WTC11 (cell line): ENCODE measurements around the gene COPB1. TPM values are rescaled to one million over a fixed set of nuclear protein-coding genes. Genes with fewer than 3 reads are reported as not detected.
A peak's percentile ranks its signal among the peaks of the same experiment; 100 is the strongest.

Source experiments
- AR ChIP-seq: fragments of 250-450 bp; sonication (Bioruptor Pico); IDR thresholded peaks from 2 replicates; pipeline ENCODE4 v1.9.0; 2021; ENCODE audit warnings: mild to moderate bottlenecking
- CBFB ChIP-seq: sonication (generic); formaldehyde crosslinking; IDR thresholded peaks from 2 replicates; pipeline ENCODE4 v1.8.1; 2022; ENCODE audit warnings: mild to moderate bottlenecking, low read depth, missing genetic modification reagents
- FOXP1 ChIP-seq: sonication (generic); formaldehyde crosslinking; IDR thresholded peaks from 2 replicates; pipeline ENCODE4 v1.8.0; 2022; ENCODE audit warnings: missing genetic modification reagents, mild to moderate bottlenecking, moderate library complexity, borderline replicate concordance
- JAZF1 ChIP-seq: fragments of 250-450 bp; sonication (Bioruptor Pico); IDR thresholded peaks from 2 replicates; pipeline ENCODE4 v1.9.0; 2021; ENCODE audit warnings: moderate library complexity, mild to moderate bottlenecking, inconsistent platforms
- NFATC4 ChIP-seq: fragments of 250-450 bp; sonication (Bioruptor Pico); IDR thresholded peaks from 2 replicates; pipeline ENCODE4 v1.9.0; 2021; ENCODE audit warnings: mild to moderate bottlenecking
- PREB ChIP-seq: sonication (generic); formaldehyde crosslinking; IDR thresholded peaks from 2 replicates; pipeline ENCODE4 v1.8.1; 2022; ENCODE audit warnings: mild to moderate bottlenecking, missing genetic modification reagents, moderate library complexity, borderline replicate concordance
- RELA ChIP-seq: sonication (generic); formaldehyde crosslinking; IDR thresholded peaks from 2 replicates; pipeline ENCODE4 v1.8.1; 2022; ENCODE audit warnings: missing genetic modification reagents, mild to moderate bottlenecking, borderline replicate concordance
- SMAD4 ChIP-seq: sonication (generic); formaldehyde crosslinking; IDR thresholded peaks from 2 replicates; pipeline ENCODE4 v1.8.0; 2022; ENCODE audit warnings: mild to moderate bottlenecking, missing genetic modification reagents
- TEAD1 ChIP-seq: sonication (generic); formaldehyde crosslinking; IDR thresholded peaks from 2 replicates; pipeline ENCODE4 v1.8.0; 2022; ENCODE audit warnings: mild to moderate bottlenecking, missing genetic modification reagents
- ZNF219 ChIP-seq: sonication (generic); formaldehyde crosslinking; IDR thresholded peaks from 2 replicates; pipeline ENCODE4 v1.8.0; 2023; ENCODE audit warnings: missing genetic modification reagents, mild to moderate bottlenecking, borderline replicate concordance
- ZNF281 ChIP-seq: sonication (generic); formaldehyde crosslinking; IDR thresholded peaks from 2 replicates; pipeline ENCODE4 v1.8.0; 2023; ENCODE audit warnings: mild to moderate bottlenecking, missing genetic modification reagents
- ZNF512 ChIP-seq: sonication (generic); formaldehyde crosslinking; IDR thresholded peaks from 2 replicates; pipeline ENCODE4 v1.8.1; 2022; ENCODE audit warnings: missing genetic modification reagents, borderline replicate concordance
- total RNA-seq: library from RNA; stranded (reverse); gene quantifications from 3 replicates; pipeline ENCODE4 v1.2.3, GENCODE V29; 2021
- TF ChIP-seq, protein P1 (sequence below): sonication (generic); formaldehyde crosslinking; IDR thresholded peaks from 2 replicates; pipeline ENCODE4 v1.8.1; 2023; ENCODE audit warnings: mild to moderate bottlenecking, missing genetic modification reagents, borderline replicate concordance
- TF ChIP-seq, protein P2 (sequence below): fragments of 250-450 bp; sonication (Bioruptor Pico); conservative IDR thresholded peaks from 2 replicates; pipeline ENCODE4 v1.9.0; 2021; ENCODE audit warnings: mild to moderate bottlenecking
- TF ChIP-seq, protein P3 (sequence below): sonication (generic); formaldehyde crosslinking; IDR thresholded peaks from 2 replicates; pipeline ENCODE4 v1.8.0; 2022; ENCODE audit warnings: missing genetic modification reagents
- TF ChIP-seq, protein P4 (sequence below): sonication (generic); formaldehyde crosslinking; IDR thresholded peaks from 2 replicates; pipeline ENCODE4 v1.8.1; 2022; ENCODE audit warnings: low read depth, missing genetic modification reagents, borderline replicate concordance

COPB1 gene
- total RNA-seq, 1 experiment from 2014 or later = 76.3 TPM

DNA sequence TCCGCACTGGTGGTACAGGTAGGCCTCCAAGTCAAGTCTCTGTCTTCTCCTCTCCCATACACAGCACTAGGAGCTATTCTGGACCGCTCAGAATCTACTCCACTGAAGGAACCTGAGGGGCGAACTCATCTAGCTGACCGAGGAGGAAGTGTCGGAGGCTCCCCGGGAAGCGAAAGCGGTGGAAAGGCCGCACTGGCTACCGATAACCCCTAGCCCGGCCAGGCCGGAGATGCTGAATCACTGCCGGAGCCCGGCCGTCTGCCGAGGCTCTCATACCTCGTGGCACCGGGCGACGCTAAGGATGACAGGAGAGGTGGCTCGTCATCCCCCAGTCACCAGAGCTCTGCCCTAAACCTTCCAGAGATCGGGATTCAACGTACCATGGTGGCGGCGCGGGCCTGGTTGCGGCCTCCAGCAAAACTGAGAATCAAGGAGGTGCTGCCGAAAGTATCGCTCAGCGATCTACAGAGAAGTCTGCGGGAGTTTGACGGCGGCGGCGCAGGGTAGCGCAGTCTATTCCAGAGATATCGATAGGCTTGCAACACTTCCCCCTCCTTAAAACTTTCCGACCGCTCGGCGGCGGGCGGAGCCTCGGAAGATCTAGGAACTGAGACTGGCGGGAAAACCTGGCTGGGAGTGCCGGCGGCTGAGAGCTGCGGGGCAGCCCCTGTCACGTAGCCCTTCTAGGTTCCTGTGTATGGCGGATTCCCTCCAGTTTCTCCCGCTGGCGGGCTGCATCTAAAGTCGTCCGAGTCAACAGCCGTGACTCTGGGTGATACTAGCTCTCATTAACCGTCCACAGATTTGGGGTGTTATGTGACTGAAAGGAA lies 20.5 kb upstream of the COPB1 start, which contains the start of gene PSMA1 (continued):
- TF ChIP-seq, protein P1, sequence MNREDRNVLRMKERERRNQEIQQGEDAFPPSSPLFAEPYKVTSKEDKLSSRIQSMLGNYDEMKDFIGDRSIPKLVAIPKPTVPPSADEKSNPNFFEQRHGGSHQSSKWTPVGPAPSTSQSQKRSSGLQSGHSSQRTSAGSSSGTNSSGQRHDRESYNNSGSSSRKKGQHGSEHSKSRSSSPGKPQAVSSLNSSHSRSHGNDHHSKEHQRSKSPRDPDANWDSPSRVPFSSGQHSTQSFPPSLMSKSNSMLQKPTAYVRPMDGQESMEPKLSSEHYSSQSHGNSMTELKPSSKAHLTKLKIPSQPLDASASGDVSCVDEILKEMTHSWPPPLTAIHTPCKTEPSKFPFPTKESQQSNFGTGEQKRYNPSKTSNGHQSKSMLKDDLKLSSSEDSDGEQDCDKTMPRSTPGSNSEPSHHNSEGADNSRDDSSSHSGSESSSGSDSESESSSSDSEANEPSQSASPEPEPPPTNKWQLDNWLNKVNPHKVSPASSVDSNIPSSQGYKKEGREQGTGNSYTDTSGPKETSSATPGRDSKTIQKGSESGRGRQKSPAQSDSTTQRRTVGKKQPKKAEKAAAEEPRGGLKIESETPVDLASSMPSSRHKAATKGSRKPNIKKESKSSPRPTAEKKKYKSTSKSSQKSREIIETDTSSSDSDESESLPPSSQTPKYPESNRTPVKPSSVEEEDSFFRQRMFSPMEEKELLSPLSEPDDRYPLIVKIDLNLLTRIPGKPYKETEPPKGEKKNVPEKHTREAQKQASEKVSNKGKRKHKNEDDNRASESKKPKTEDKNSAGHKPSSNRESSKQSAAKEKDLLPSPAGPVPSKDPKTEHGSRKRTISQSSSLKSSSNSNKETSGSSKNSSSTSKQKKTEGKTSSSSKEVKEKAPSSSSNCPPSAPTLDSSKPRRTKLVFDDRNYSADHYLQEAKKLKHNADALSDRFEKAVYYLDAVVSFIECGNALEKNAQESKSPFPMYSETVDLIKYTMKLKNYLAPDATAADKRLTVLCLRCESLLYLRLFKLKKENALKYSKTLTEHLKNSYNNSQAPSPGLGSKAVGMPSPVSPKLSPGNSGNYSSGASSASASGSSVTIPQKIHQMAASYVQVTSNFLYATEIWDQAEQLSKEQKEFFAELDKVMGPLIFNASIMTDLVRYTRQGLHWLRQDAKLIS (CRISPR knock-in tag) = peak; percentile 86; the same call in 1 of the 2 replicates
- no peak for TF ChIP-seq ZNF281 (CRISPR knock-in tag)
- TF ChIP-seq TEAD1 (CRISPR knock-in tag) = 0 out of 2 replicates have a peak, but pooled peaks have one; percentile 62
- no peak for TF ChIP-seq SMAD4 (CRISPR knock-in tag)
- peak; percentile 88 for TF ChIP-seq FOXP1 (CRISPR knock-in tag)
- TF ChIP-seq, protein P2, sequence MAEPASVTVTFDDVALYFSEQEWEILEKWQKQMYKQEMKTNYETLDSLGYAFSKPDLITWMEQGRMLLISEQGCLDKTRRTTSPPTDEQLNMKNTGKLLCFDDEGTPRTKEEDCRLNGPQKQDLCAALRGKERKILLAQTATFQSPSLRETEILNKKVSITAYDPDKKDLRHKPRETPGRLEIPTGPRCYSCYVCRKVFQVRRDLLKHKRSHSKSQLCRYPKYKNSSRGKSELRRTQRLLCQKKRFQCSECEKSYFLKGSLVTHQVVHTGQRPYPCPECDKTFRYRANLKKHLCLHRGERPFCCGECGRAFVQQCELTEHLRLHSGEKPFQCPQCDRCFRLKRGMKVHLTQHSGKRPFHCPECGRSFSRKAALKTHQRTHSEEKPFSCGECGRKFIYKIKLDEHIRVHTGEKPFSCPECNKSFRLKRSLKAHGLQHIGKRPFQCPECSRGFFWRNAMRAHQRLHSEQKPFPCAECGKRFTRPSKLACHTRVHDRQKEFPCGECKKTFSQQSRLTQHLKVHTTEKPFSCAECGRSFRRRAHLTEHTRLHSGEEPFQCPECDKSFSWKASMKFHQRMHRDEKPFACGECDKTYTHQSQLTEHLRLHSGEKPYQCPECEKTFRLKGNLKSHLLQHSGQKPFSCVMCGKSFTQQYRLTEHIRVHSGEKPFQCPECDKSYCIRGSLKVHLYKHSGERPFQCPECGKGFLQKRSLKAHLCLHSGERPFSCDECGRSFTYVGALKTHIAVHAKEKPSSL (CRISPR knock-in tag) = no peak
- TF ChIP-seq CBFB = no peak
- TF ChIP-seq ZNF219 (CRISPR knock-in tag) = no peak
- TF ChIP-seq, protein P3, sequence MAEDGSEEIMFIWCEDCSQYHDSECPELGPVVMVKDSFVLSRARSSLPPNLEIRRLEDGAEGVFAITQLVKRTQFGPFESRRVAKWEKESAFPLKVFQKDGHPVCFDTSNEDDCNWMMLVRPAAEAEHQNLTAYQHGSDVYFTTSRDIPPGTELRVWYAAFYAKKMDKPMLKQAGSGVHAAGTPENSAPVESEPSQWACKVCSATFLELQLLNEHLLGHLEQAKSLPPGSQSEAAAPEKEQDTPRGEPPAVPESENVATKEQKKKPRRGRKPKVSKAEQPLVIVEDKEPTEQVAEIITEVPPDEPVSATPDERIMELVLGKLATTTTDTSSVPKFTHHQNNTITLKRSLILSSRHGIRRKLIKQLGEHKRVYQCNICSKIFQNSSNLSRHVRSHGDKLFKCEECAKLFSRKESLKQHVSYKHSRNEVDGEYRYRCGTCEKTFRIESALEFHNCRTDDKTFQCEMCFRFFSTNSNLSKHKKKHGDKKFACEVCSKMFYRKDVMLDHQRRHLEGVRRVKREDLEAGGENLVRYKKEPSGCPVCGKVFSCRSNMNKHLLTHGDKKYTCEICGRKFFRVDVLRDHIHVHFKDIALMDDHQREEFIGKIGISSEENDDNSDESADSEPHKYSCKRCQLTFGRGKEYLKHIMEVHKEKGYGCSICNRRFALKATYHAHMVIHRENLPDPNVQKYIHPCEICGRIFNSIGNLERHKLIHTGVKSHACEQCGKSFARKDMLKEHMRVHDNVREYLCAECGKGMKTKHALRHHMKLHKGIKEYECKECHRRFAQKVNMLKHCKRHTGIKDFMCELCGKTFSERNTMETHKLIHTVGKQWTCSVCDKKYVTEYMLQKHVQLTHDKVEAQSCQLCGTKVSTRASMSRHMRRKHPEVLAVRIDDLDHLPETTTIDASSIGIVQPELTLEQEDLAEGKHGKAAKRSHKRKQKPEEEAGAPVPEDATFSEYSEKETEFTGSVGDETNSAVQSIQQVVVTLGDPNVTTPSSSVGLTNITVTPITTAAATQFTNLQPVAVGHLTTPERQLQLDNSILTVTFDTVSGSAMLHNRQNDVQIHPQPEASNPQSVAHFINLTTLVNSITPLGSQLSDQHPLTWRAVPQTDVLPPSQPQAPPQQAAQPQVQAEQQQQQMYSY (CRISPR knock-in tag) = peak; percentile 99
- no peak for TF ChIP-seq AR (CRISPR knock-in tag)
- TF ChIP-seq ZNF512 (CRISPR knock-in tag) = 0 out of 2 replicates have a peak, but pooled peaks have one; percentile 73
- TF ChIP-seq RELA (CRISPR knock-in tag) = 0 out of 2 replicates have a peak, but pooled peaks have one; percentile 19
- TF ChIP-seq, protein P4, sequence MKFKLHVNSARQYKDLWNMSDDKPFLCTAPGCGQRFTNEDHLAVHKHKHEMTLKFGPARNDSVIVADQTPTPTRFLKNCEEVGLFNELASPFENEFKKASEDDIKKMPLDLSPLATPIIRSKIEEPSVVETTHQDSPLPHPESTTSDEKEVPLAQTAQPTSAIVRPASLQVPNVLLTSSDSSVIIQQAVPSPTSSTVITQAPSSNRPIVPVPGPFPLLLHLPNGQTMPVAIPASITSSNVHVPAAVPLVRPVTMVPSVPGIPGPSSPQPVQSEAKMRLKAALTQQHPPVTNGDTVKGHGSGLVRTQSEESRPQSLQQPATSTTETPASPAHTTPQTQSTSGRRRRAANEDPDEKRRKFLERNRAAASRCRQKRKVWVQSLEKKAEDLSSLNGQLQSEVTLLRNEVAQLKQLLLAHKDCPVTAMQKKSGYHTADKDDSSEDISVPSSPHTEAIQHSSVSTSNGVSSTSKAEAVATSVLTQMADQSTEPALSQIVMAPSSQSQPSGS (CRISPR knock-in tag) = no peak
- no peak for TF ChIP-seq PREB (CRISPR knock-in tag)
- no peak for TF ChIP-seq JAZF1 (CRISPR knock-in tag)
- TF ChIP-seq NFATC4 (CRISPR knock-in tag) = no peak
